HCT116 (cell line): ENCODE measurements around the gene MRPS18A. TPM values are rescaled to one million over a fixed set of nuclear protein-coding genes. Genes with fewer than 3 reads are reported as not detected.

ENCODE experiments used
- ATAC-seq: fragments of 200-7000 bp; cut with Tn5 transposase; 2 replicates; pipeline ENCODE4 v1.9.1; 2020; ENCODE audit warnings: mild to moderate bottlenecking, moderate library complexity
- BruUV-seq: library from RNA; stranded (reverse); fragments of 400-500 nt; replicated peaks from 2 replicates; lab custom pipeline; 2021; lab: Mats Ljungman, UMichigan
- CTCF ChIA-PET: fragments of 300-600 bp; sonication (Branson Sonifier 250); formaldehyde crosslinking; loops from one replicate; lab custom pipeline; 2021; ENCODE audit warnings: antibody characterized with exemption; lab: Charles Lee
- POLR2A ChIA-PET: fragments of 300-600, 350-600 bp; sonication (Branson Sonifier 250); formaldehyde crosslinking; loops from one replicate; lab custom pipeline; 2021; ENCODE audit warnings: antibody characterized with exemption; lab: Charles Lee
- RAD21 ChIA-PET, 2 experiments: fragments of 300-600 bp; sonication (Branson Sonifier 250); formaldehyde crosslinking; loops; one replicate each; lab custom pipeline; 2023; ENCODE audit warnings: low total read pairs in 2 of 2; ENCODE audit not compliant: uncharacterized antibody in 2 of 2, unreplicated experiment in 2 of 2, low non-redundant PET in 1 of 2; lab: Charles Lee
- DNase-seq: peaks from one replicate; pipeline ENCODE4 v3.0.0-alpha.2; 2010; ENCODE audit warnings: low read depth, low spot score
- H2AFZ ChIP-seq: fragments of 200-600 bp; shearing (Covaris generic), sonication (generic); 2 replicates; pipeline ENCODE4 v1.6.1; 2017; ENCODE audit warnings: low read depth, mixed run types, mixed read lengths, antibody characterized with exemption, low read length; ENCODE audit not compliant: poor library complexity, severe bottlenecking
- H3K27ac ChIP-seq: 2 replicates; pipeline ENCODE4 v1.5.1; 2012; ENCODE audit warnings: low read depth, low read length
- H3K27me3 ChIP-seq: fragments of 200-600 bp; sonication (generic); 2 replicates; pipeline ENCODE4 v1.6.1; 2016; ENCODE audit warnings: mixed run types, low read length, mixed read lengths; ENCODE audit not compliant: insufficient read depth
- H3K36me3 ChIP-seq, 2 experiments: fragments of 200-500 bp in 1 of 2; fragments of 200-600 bp in 1 of 2; sonication (Bioruptor generic) in 1 of 2; sonication (generic) in 1 of 2; 2 replicates each; pipeline versions ENCODE4 v1.5.1 to v1.6.1; 2014 to 2016; ENCODE audit warnings: low read length in 2 of 2, inconsistent platforms in 1 of 2, mixed read lengths in 1 of 2, mixed run types in 1 of 2; ENCODE audit not compliant: insufficient read depth in 2 of 2, control insufficient read depth in 1 of 2
- H3K4me1 ChIP-seq, 2 experiments: fragments of 200-600 bp in 1 of 2; sonication (generic) in 1 of 2; 2 replicates each; pipeline versions ENCODE4 v1.5.1 to v1.6.1; 2012 to 2017; ENCODE audit warnings: low read length in 2 of 2, inconsistent platforms in 1 of 2, mild to moderate bottlenecking in 1 of 2, mixed read lengths in 1 of 2, mixed run types in 1 of 2, moderate library complexity in 1 of 2; ENCODE audit not compliant: insufficient read depth in 2 of 2, control insufficient read depth in 1 of 2
- H3K4me2 ChIP-seq: fragments of 200-600 bp; sonication (generic); 2 replicates; pipeline ENCODE4 v1.6.1; 2017; ENCODE audit warnings: mixed run types, low read length, mixed read lengths
- H3K4me3 ChIP-seq, 2 experiments: fragments of 200-600 bp in 1 of 2; sonication (generic) in 1 of 2; replicated peaks in 1 of 2; 2 replicates each; pipeline ENCODE4 v1.5.1; 2011 to 2016; ENCODE audit warnings: low read length in 2 of 2, control low read depth in 1 of 2, low read depth in 1 of 2, mild to moderate bottlenecking in 1 of 2, mixed read lengths in 1 of 2, mixed run types in 1 of 2
- H3K79me2 ChIP-seq: fragments of 200-600 bp; sonication (generic); 2 replicates; pipeline ENCODE4 v1.6.1; 2017; ENCODE audit warnings: mild to moderate bottlenecking, mixed run types, low read length, moderate library complexity, mixed read lengths; ENCODE audit not compliant: insufficient read depth
- H3K9ac ChIP-seq: fragments of 200-600 bp; sonication (generic); 2 replicates; pipeline ENCODE4 v1.6.1; 2016; ENCODE audit warnings: low read length, mixed read lengths
- H3K9me2 ChIP-seq: fragments of 200-600 bp; sonication (generic), shearing (Covaris generic); 2 replicates; pipeline ENCODE4 v1.6.1; 2017; ENCODE audit warnings: mixed run types, mild to moderate bottlenecking, moderate library complexity; ENCODE audit not compliant: insufficient read depth
- H3K9me3 ChIP-seq, 2 experiments: fragments of 200-500 bp in 1 of 2; fragments of 200-600 bp in 1 of 2; sonication (Bioruptor generic) in 1 of 2; sonication (generic) in 1 of 2; 2 replicates each; pipeline ENCODE4 v1.6.1; 2014 to 2017; ENCODE audit warnings: low read length in 2 of 2, mixed read lengths in 2 of 2, inconsistent platforms in 1 of 2, low read depth in 1 of 2, mild to moderate bottlenecking in 1 of 2, mixed run types in 1 of 2, moderate library complexity in 1 of 2; ENCODE audit not compliant: control insufficient read depth in 1 of 2, insufficient read depth in 1 of 2
- H4K20me1 ChIP-seq: fragments of 200-600 bp; sonication (generic), shearing (Covaris generic); 2 replicates; pipeline ENCODE4 v1.6.1; 2017; ENCODE audit warnings: mixed run types, mild to moderate bottlenecking, moderate library complexity; ENCODE audit not compliant: insufficient read depth
- ATF3 ChIP-seq: IDR thresholded peaks from 2 replicates; pipeline ENCODE4 v1.6.1; 2012
- CBX3 ChIP-seq: IDR thresholded peaks from 2 replicates; pipeline ENCODE4 v1.6.1; 2012; ENCODE audit warnings: low read depth
- CEBPB ChIP-seq: IDR thresholded peaks from 2 replicates; pipeline ENCODE4 v1.6.1; 2012; ENCODE audit warnings: low read depth
- CTCF ChIP-seq, 3 experiments: fragments of 200-600 bp in 1 of 3; sonication (generic) in 1 of 3; IDR thresholded peaks in 2 of 3; conservative IDR thresholded peaks in 1 of 3; 2 replicates each; pipeline ENCODE4 v1.5.1; 2012 to 2017; ENCODE audit warnings: low read depth in 2 of 3, low read length in 2 of 3, antibody characterized with exemption in 1 of 3, borderline replicate concordance in 1 of 3, control low read depth in 1 of 3, mild to moderate bottlenecking in 1 of 3, mixed read lengths in 1 of 3, mixed run types in 1 of 3, moderate library complexity in 1 of 3; ENCODE audit not compliant: insufficient read depth in 1 of 3
- EGR1 ChIP-seq: IDR thresholded peaks from 2 replicates; pipeline ENCODE4 v1.6.1; 2012; ENCODE audit warnings: low read depth
- ELF1 ChIP-seq: IDR thresholded peaks from 2 replicates; pipeline ENCODE4 v1.6.1; 2012; ENCODE audit warnings: low read depth, borderline replicate concordance
- EZH2phosphoT487 ChIP-seq: fragments of 200-600 bp; IDR thresholded peaks from 2 replicates; pipeline ENCODE4 v1.6.1; 2018; ENCODE audit warnings: antibody characterized with exemption, borderline replicate concordance
- FOSL1 ChIP-seq: IDR thresholded peaks from 2 replicates; pipeline ENCODE4 v1.6.1; 2012; ENCODE audit warnings: low read depth
- JUND ChIP-seq: IDR thresholded peaks from 2 replicates; pipeline ENCODE4 v1.6.1; 2012
- MAX ChIP-seq: IDR thresholded peaks from 2 replicates; pipeline ENCODE4 v1.6.1; 2012
- POLR2A ChIP-seq: IDR thresholded peaks from 2 replicates; pipeline ENCODE4 v1.7.0; 2011; ENCODE audit warnings: borderline replicate concordance; ENCODE audit not compliant: insufficient read depth, insufficient read length; ENCODE audit errors: extremely low read depth
- POLR2AphosphoS5 ChIP-seq: IDR thresholded peaks from 2 replicates; pipeline ENCODE4 v1.6.1; 2011; ENCODE audit warnings: mild to moderate bottlenecking, low read depth, low read length, moderate library complexity
- SP1 ChIP-seq: IDR thresholded peaks from 2 replicates; pipeline ENCODE4 v1.6.1; 2012; ENCODE audit warnings: low read depth
- SRF ChIP-seq: IDR thresholded peaks from 2 replicates; pipeline ENCODE4 v1.6.1; 2012; ENCODE audit warnings: low read depth
- TCF7L2 ChIP-seq: IDR thresholded peaks from 2 replicates; pipeline ENCODE4 v1.7.0; 2011; ENCODE audit warnings: borderline replicate concordance, inconsistent platforms; ENCODE audit not compliant: insufficient read depth, insufficient read length; ENCODE audit errors: extremely low read depth
- YY1 ChIP-seq: IDR thresholded peaks from 2 replicates; pipeline ENCODE4 v1.6.1; 2011; ENCODE audit warnings: low read length, low read depth, moderate library complexity, mild to moderate bottlenecking; ENCODE audit not compliant: insufficient replicate concordance; ENCODE audit errors: extremely low read depth
- ZFX ChIP-seq: fragments of 450-650 bp; IDR thresholded peaks from 2 replicates; pipeline ENCODE4 v1.6.1; 2017
- ZNF274 ChIP-seq: fragments of 200-500 bp; sonication (Bioruptor generic); IDR thresholded peaks from 2 replicates; pipeline ENCODE4 v1.6.1; 2014; ENCODE audit warnings: mild to moderate bottlenecking, low read depth, low read length, inconsistent platforms
- intact Hi-C: fragments of 100-400 bp; cut with micrococcal nuclease; formaldehyde crosslinking; loops from 2 replicates; pipeline ENCODE4 v1.10.0; 2022
- total RNA-seq: library from RNA; stranded (reverse); gene quantifications from one replicate; pipeline ENCODE4 v1.2.1, GENCODE V29; 2021; ENCODE audit not compliant: unreplicated experiment

MRPS18A gene
- total RNA-seq, 1 experiment from 2014 or later = 63.0 TPM

- H4K20me1 ChIP-seq = no peaks in the 10 kb centered on the region
- no peaks in the 10 kb centered on the region for H3K27me3 ChIP-seq
- no peak overlapping the region for H3K4me3 ChIP-seq
- H3K9me3 ChIP-seq = no peaks in the 10 kb centered on the region
- no peaks in the 10 kb centered on the region for H3K79me2 ChIP-seq
- no peaks in the 10 kb centered on the region for H3K9me2 ChIP-seq
- POLR2A ChIA-PET = interaction anchor here (2.5 kb wide), 1 partner anchor 70 kb away, joined by 5 read pairs; the partner anchor contains the start of gene GTPBP2
- no peak for ATAC-seq
- no peaks in the 10 kb centered on the region for H3K36me3 ChIP-seq
- no TSS peak for BruUV-seq
- DNase-seq = no peak
- TF ChIP-seq FOSL1 (peak; percentile 25; the same call in 1 of the 2 replicates), ZFX (no peak), POLR2A (no peak), JUND (peak; percentile 32; the same call in 1 of the 2 replicates)
- CTCF ChIA-PET = no interaction called here
- no peak overlapping the region for H3K27ac ChIP-seq
- RAD21 ChIA-PET = no interaction called here
- no peak overlapping the region for H3K9ac ChIP-seq
- intact Hi-C loops = no loop called here
- H3K4me2 ChIP-seq = peak overlapping the region; percentile 30
- peak overlapping the region; percentile 74 for H2AFZ ChIP-seq
- H3K4me1 ChIP-seq = peaks cover 36 to 53% of the 10 kb centered on the region in 2 experiments
Observed at GRCh38 chr6:43699564-43700186, 12.1 kb upstream of the MRPS18A start.

GRCh38 chr6:43698584-43699349 lies 11.2 kb upstream of the MRPS18A start:
- no peaks in the 10 kb centered on the region for H3K79me2 ChIP-seq
- ATAC-seq = no peak
- H3K27ac ChIP-seq = no peak overlapping the region
- no peaks in the 10 kb centered on the region for H3K36me3 ChIP-seq
- no peaks in the 10 kb centered on the region for H3K9me3 ChIP-seq
- POLR2A ChIA-PET = interaction anchor here (2.5 kb wide), 1 partner anchor 69 kb away, joined by 5 read pairs; the partner anchor contains the start of gene GTPBP2
- peak overlapping the region; percentile 45 for H2AFZ ChIP-seq
- peaks cover 33 to 48% of the 10 kb centered on the region in 2 experiments for H3K4me1 ChIP-seq
- no peak overlapping the region for H3K9ac ChIP-seq
- peak overlapping the region; percentile 30 for H3K4me2 ChIP-seq
- RAD21 ChIA-PET = no interaction called here
- no peak for DNase-seq
- H3K27me3 ChIP-seq = no peaks in the 10 kb centered on the region
- BruUV-seq = no TSS peak
- H4K20me1 ChIP-seq = no peaks in the 10 kb centered on the region
- intact Hi-C loops = no loop called here
- CTCF ChIA-PET = no interaction called here
- H3K9me2 ChIP-seq = no peaks in the 10 kb centered on the region
- H3K4me3 ChIP-seq = no peak overlapping the region
- TF ChIP-seq POLR2A (no peak), YY1 (no peak), ZNF274 (no peak), ATF3 (no peak), FOSL1 (no peak), CEBPB (no peak), TCF7L2 (no peak), EZH2phosphoT487 (no peak), CBX3 (no peak), SRF (no peak), ZFX (no peak), ELF1 (no peak), EGR1 (no peak), CTCF (IDR thresholded peaks at IDR 0.05 in 2 of 3, conservative IDR thresholded peaks at IDR 0.05 in 1 of 3; ENCODE audit: borderline replicate concordance in 1 of 3, insufficient read depth in 1 of 3, low read depth in 2 of 3, low read length in 2 of 3) (no peak), MAX (no peak), POLR2AphosphoS5 (no peak), SP1 (no peak), JUND (no peak)
